Dedifferentiated amniotic fluid mesenchymal stem cell (primary cell): ENCODE data around the gene KRT8.

Experiments
- DNase-seq: peaks from one replicate; pipeline ENCODE4 v3.0.0-alpha.2; 2016; ENCODE audit errors: extremely low spot score

The KRT8 gene

DNA sequence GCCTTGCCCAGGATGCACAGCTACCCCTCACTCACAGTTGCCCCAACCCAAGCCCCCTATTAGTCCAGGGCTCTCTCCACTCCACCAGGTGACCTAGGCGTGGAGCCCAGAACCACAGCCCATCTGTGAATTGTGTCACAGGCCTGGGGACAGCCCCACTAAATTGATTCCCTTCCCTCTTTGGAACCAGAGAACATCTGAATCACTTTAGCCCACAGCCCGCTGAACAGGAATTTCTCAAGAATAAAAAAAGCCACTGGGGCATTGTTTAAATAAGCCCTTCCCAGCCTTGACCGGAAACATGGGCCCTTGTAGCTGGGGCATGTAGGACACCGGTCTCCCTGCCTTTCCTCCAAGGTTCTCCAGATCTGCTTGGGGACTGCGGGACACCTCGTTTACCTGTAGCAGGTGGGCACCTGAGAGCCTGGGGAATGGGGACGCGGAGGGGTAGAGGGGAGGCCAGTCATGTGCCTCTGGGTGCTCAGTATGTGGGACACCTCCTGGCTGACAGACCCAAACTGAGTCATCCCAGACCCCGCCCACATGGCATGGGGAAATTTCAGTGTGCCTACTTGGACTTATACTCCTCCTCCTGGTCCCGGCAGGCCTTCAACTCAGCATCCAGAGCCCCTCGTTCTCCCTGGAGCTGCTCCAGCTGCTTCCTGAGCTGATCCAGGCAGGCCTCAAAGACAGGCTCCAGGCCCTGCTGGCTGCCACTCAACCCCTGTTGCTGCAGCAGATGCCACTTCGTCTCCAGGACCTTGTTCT is 57.4 kb downstream of the KRT8 start:
- DNase-seq = no peak
